K562 (cell line): ENCODE data around the gene NBEAL2. TPM values are rescaled to one million over a fixed set of nuclear protein-coding genes. Genes with fewer than 3 reads are reported as not detected.

Experiments used
- ATAC-seq: fragments of 200-7000 bp; cut with Tn5 transposase; 3 replicates; pipeline ENCODE4 v1.9.1; 2020; ENCODE audit warnings: moderate library complexity
- BruUV-seq: library from RNA; stranded (reverse); fragments of 400-500 nt; replicated peaks from 2 replicates; lab custom pipeline; 2021; lab: Mats Ljungman, UMichigan
- CTCF ChIA-PET: fragments of 300-600 bp; formaldehyde crosslinking; extraction: SDS; loops from one replicate; lab custom pipeline; 2021; ENCODE audit warnings: low intra/inter-chr PET ratio; lab: Yijun Ruan, JAX
- POLR2A ChIA-PET: fragments of 300-600, 350-650 bp; sonication (Branson Sonifier 250); formaldehyde crosslinking; extraction: SDS; loops from one replicate; lab custom pipeline; 2021; ENCODE audit warnings: antibody characterized with exemption, inconsistent platforms; lab: Yijun Ruan, JAX
- DNase-seq, 4 experiments: peaks; one replicate each; pipeline versions ENCODE4 v3.0.0 to v3.0.0-alpha.2; 2011 to 2018; ENCODE audit warnings: low spot score in 3 of 4, mixed read lengths in 3 of 4; ENCODE audit errors: extremely low read depth in 1 of 4
- FAIRE-seq: peaks from 2 replicates; lab custom pipeline; 2011; peaks lifted over from hg19 to GRCh38; lab: Jason Lieb, UNC
- H2AFZ ChIP-seq: 2 replicates; pipeline ENCODE4 v1.6.0; 2011; ENCODE audit warnings: low read depth, low read length, control low read depth, inconsistent platforms
- H3K27ac ChIP-seq: fragments of 200-600 bp; 3 replicates; pipeline ENCODE4 v1.8.0; 2011; ENCODE audit warnings: low read depth, mild to moderate bottlenecking, control low read depth, inconsistent platforms, low read length, moderate library complexity, mixed read lengths; ENCODE audit errors: extremely low read depth
- H3K27me3 ChIP-seq, 2 experiments: fragments of 300-600 bp in 1 of 2; 2 replicates in 1 of 2; 3 replicates in 1 of 2; pipeline versions ENCODE4 v1.6.0 to v1.8.0; 2011; ENCODE audit warnings: inconsistent platforms in 2 of 2, low read length in 2 of 2, mild to moderate bottlenecking in 1 of 2, mixed read lengths in 1 of 2, moderate library complexity in 1 of 2; ENCODE audit not compliant: control insufficient read depth in 2 of 2, insufficient read depth in 2 of 2
- H3K36me3 ChIP-seq: fragments of 300-600 bp; 3 replicates; pipeline ENCODE4 v1.8.0; 2011; ENCODE audit warnings: mild to moderate bottlenecking, low read length, inconsistent platforms; ENCODE audit not compliant: control insufficient read depth, insufficient read depth
- H3K4me1 ChIP-seq, 2 experiments: fragments of 200-600 bp in 1 of 2; replicated peaks in 1 of 2; 2 replicates in 1 of 2; 3 replicates in 1 of 2; pipeline versions ENCODE4 v1.5.1 to v1.8.0; 2011; ENCODE audit warnings: inconsistent platforms in 2 of 2, low read length in 2 of 2, mild to moderate bottlenecking in 1 of 2, mixed read lengths in 1 of 2, moderate library complexity in 1 of 2; ENCODE audit not compliant: control insufficient read depth in 2 of 2, insufficient read depth in 2 of 2
- H3K4me2 ChIP-seq: 2 replicates; pipeline ENCODE4 v1.6.1; 2011; ENCODE audit warnings: low read length, control low read depth, inconsistent platforms, mixed read lengths; ENCODE audit not compliant: insufficient read depth
- H3K4me3 ChIP-seq: fragments of 200-600 bp; sonication (generic), shearing (Covaris generic); 2 replicates; pipeline ENCODE4 v1.5.1; 2016; ENCODE audit warnings: control low read depth, inconsistent platforms
- H3K79me2 ChIP-seq: fragments of 200-600 bp; 3 replicates; pipeline ENCODE4 v1.8.0; 2011; ENCODE audit warnings: low read length, inconsistent platforms; ENCODE audit not compliant: control insufficient read depth, insufficient read depth
- H3K9ac ChIP-seq, 2 experiments: 2 replicates each; pipeline versions ENCODE4 v1.6.0 to v1.6.1; 2011; ENCODE audit warnings: low read depth in 2 of 2, low read length in 2 of 2, control low read depth in 1 of 2, inconsistent platforms in 1 of 2, mild to moderate bottlenecking in 1 of 2, mixed read lengths in 1 of 2; ENCODE audit not compliant: insufficient read depth in 1 of 2
- H3K9me1 ChIP-seq: one replicate; pipeline ENCODE4 v1.6.0; 2011; ENCODE audit warnings: inconsistent platforms, mild to moderate bottlenecking, low read length, moderate library complexity; ENCODE audit not compliant: control insufficient read depth, insufficient read depth
- H3K9me3 ChIP-seq: replicated peaks from 2 replicates; pipeline ENCODE4 v1.5.1; 2011; ENCODE audit warnings: low read depth, low read length, inconsistent platforms; ENCODE audit not compliant: control insufficient read depth, insufficient read depth
- H4K20me1 ChIP-seq: replicated peaks from 2 replicates; pipeline ENCODE4 v1.6.1; 2011; ENCODE audit warnings: low read length, inconsistent platforms, mixed read lengths; ENCODE audit not compliant: control insufficient read depth, insufficient read depth
- CAMTA2 ChIP-seq: fragments of 250-450 bp; sonication (Bioruptor Pico); conservative IDR thresholded peaks from 2 replicates; pipeline ENCODE4 v1.5.1; 2022
- CREBBP ChIP-seq: IDR thresholded peaks from one replicate; pipeline ENCODE4 v1.6.1; 2012; ENCODE audit warnings: low read depth, mild to moderate bottlenecking, control low read depth, inconsistent platforms, low read length
- DIDO1 ChIP-seq: fragments of 450-650 bp; IDR thresholded peaks from 2 replicates; pipeline ENCODE4 v1.6.1; 2016; ENCODE audit warnings: low read depth, missing biosample characterization, missing genetic modification characterization
- ELF4 ChIP-seq: fragments of 450-650 bp; formaldehyde crosslinking; IDR thresholded peaks from 2 replicates; pipeline ENCODE4 v1.4.0; 2022; ENCODE audit warnings: missing genetic modification characterization
- FOXA3 ChIP-seq, 2 experiments: fragments of 450-650 bp in 1 of 2; sonication (generic) in 1 of 2; formaldehyde crosslinking; IDR thresholded peaks in 1 of 2; conservative IDR thresholded peaks in 1 of 2; 2 replicates each; pipeline versions ENCODE4 v1.4.0 to v1.8.0; 2020 to 2022; ENCODE audit warnings: mild to moderate bottlenecking in 2 of 2, missing genetic modification reagents in 1 of 2
- HIVEP1 ChIP-seq: fragments of 250-450 bp; sonication (Bioruptor Pico); IDR thresholded peaks from 2 replicates; pipeline ENCODE4 v1.4.0; 2020; ENCODE audit warnings: mild to moderate bottlenecking
- HNRNPK ChIP-seq: fragments of 200-400 bp; formaldehyde crosslinking; IDR thresholded peaks from one replicate; pipeline ENCODE4 v1.6.1; 2018; ENCODE audit warnings: mild to moderate bottlenecking, low read depth, low read length; ENCODE audit not compliant: poor library complexity, severe bottlenecking
- KDM2B ChIP-seq: fragments of 250-450 bp; sonication (Bioruptor Pico); IDR thresholded peaks from 2 replicates; pipeline ENCODE4 v1.8.0; 2021; ENCODE audit warnings: mild to moderate bottlenecking, moderate library complexity
- PML ChIP-seq: IDR thresholded peaks from 2 replicates; pipeline ENCODE4 v1.6.1; 2012; ENCODE audit warnings: low read length, inconsistent platforms
- POLR2A ChIP-seq: fragments of 450-650 bp; conservative IDR thresholded peaks from 2 replicates; pipeline ENCODE4 v1.6.1; 2016
- SUPT5H ChIP-seq: fragments of 450-650 bp; IDR thresholded peaks from 2 replicates; pipeline ENCODE4 v1.6.1; 2016
- WGBS: fragments of 100-300 bp; shearing (Covaris generic); methylation state at CpG from one replicate; pipeline ENCODE4 v1.1.6; 2016; ENCODE audit warnings: low coverage, mixed read lengths; ENCODE audit not compliant: insufficient coverage; ENCODE audit errors: missing lambda C conversion rate; 5-methylcytosine and 5-hydroxymethylcytosine counted together
- in situ Hi-C: fragments of 300-500 bp; cut with MboI; formaldehyde crosslinking; loops from 4 replicates; pipeline ENCODE4 v1.15.0; 2018; ENCODE audit warnings: inconsistent platforms, mixed read lengths
- intact Hi-C: fragments of 100-400 bp; cut with micrococcal nuclease; formaldehyde crosslinking; loops from 2 replicates; pipeline ENCODE4 v1.14.2; 2022
- polyA plus RNA-seq, 8 experiments: library from polyadenylated mRNA; depleted of rRNA in 4 of 8; stranded (reverse) in 5 of 8; unstranded in 3 of 8; fragments of >200 nt; fragmentation: Nextera tagmentation in 2 of 8; fragmentation: Illumina TruSeq in 1 of 8; extraction: Ambion mirVana in 2 of 8; extraction: Trizol in 1 of 8; gene quantifications; 2 replicates each; pipeline versions ENCODE4 v1.2.1 to v1.2.3, GENCODE V29; 2011 to 2014; ENCODE audit warnings: inconsistent platforms in 1 of 8, missing spikeins in 1 of 8
- total RNA-seq, 7 experiments: library from RNA; depleted of rRNA in 6 of 7; stranded (reverse); fragments of >200 nt in 6 of 7; fragmentation: Illumina TruSeq in 2 of 7; extraction: Trizol in 2 of 7; gene quantifications; 2 replicates each; pipeline versions ENCODE4 v1.2.1 to v1.2.3, GENCODE V29; 2011 to 2021; ENCODE audit warnings: low replicate concordance in 1 of 7
- TF ChIP-seq, protein P1 (sequence below): sonication (generic); formaldehyde crosslinking; IDR thresholded peaks from 2 replicates; pipeline ENCODE4 v1.8.0; 2023; ENCODE audit warnings: mild to moderate bottlenecking, missing genetic modification reagents
- TF ChIP-seq, protein P2 (sequence below): fragments of 450-650 bp; IDR thresholded peaks from 2 replicates; pipeline ENCODE4 v1.6.1; 2016; ENCODE audit warnings: borderline replicate concordance
- TF ChIP-seq, protein P3 (sequence below): fragments of 450-650 bp; IDR thresholded peaks from 2 replicates; pipeline ENCODE4 v1.6.1; 2016; ENCODE audit warnings: missing biosample characterization, missing genetic modification characterization

Gene NBEAL2
- total and polyA plus RNA-seq, 9 of the 15 experiments (the other 6 are each of a cell fraction or from before 2014, with no cell fraction given) = 0.06 to 114 (median 29.6) TPM

DNA sequence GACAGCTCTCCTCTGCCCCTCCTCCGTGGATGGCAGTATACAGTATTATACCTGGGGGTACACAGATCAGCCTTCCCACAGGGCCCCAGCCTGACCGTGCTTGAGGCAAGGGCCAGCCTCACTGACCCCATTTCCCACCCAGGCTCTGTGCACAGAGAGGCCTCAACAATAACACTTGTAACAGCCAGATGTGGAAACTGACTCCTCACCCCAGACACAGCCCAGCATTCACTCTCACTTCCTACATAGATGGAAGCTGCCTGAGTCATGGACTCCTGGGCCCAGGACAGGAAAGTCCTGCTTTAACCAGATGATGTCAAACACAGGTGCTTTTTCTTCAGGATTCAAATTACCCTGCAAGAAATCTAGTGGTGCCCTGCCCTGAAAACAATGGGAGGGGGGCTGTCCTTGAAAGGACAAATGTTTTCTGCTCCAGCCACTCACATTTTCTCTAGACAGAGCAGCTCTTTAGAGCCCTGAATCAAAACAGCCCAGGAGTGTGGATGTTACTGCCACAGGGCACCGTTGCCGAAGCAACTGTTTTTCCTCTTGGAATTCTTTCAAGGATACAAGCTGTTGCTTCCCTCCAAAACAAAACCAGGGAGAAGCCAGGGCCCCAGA, 19.3 kb upstream of the NBEAL2 start (continued):
- TF ChIP-seq ELF4 = no peak
- TF ChIP-seq, protein P1, sequence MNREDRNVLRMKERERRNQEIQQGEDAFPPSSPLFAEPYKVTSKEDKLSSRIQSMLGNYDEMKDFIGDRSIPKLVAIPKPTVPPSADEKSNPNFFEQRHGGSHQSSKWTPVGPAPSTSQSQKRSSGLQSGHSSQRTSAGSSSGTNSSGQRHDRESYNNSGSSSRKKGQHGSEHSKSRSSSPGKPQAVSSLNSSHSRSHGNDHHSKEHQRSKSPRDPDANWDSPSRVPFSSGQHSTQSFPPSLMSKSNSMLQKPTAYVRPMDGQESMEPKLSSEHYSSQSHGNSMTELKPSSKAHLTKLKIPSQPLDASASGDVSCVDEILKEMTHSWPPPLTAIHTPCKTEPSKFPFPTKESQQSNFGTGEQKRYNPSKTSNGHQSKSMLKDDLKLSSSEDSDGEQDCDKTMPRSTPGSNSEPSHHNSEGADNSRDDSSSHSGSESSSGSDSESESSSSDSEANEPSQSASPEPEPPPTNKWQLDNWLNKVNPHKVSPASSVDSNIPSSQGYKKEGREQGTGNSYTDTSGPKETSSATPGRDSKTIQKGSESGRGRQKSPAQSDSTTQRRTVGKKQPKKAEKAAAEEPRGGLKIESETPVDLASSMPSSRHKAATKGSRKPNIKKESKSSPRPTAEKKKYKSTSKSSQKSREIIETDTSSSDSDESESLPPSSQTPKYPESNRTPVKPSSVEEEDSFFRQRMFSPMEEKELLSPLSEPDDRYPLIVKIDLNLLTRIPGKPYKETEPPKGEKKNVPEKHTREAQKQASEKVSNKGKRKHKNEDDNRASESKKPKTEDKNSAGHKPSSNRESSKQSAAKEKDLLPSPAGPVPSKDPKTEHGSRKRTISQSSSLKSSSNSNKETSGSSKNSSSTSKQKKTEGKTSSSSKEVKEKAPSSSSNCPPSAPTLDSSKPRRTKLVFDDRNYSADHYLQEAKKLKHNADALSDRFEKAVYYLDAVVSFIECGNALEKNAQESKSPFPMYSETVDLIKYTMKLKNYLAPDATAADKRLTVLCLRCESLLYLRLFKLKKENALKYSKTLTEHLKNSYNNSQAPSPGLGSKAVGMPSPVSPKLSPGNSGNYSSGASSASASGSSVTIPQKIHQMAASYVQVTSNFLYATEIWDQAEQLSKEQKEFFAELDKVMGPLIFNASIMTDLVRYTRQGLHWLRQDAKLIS (CRISPR knock-in tag) = no peak
- TF ChIP-seq FOXA3 (CRISPR knock-in tag; conservative IDR thresholded peaks at IDR 0.05 in 1 of 2, IDR thresholded peaks at IDR 0.05 in 1 of 2) = no peak
- TF ChIP-seq CAMTA2 = no peak
- no peak for TF ChIP-seq DIDO1 (tag)
- no peak for TF ChIP-seq PML

DNA sequence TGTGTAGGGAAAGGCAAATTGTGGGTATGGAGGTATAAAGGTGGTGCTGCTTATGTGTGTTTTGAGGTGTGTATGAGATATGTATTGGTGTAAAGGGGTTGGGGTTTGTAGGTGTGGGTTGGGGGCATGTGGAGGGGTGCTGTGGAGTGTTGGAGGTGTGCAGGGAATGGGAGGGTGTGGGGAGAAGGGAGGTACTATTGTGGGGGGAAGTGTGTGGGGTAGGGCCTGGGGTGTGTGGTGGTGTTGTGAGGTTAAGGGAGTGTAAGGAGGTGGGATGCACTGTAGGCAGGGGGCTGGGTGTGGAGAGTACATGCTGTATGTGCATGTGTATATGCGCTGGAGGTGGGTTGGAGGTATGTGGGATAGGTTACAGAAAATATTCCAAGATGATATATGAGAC, 18.6 kb upstream of the NBEAL2 start:
- no peak for FAIRE-seq
- ATAC-seq = no peak
- no peaks in the 10 kb centered on the region for H3K27me3 ChIP-seq
- H3K9ac ChIP-seq = peak overlapping the region in 1 of 2 experiments; percentile 15; a peak in 2 of 4 replicates
- WGBS = 86% methylated on average over 1 of the region's 1 CpG
- peak overlapping the region; percentile 13; the same call in 1 of the 3 replicates for H3K27ac ChIP-seq
- H3K79me2 ChIP-seq = peaks cover 86% of the 10 kb centered on the region
- H3K4me2 ChIP-seq = no peak overlapping the region
- in situ Hi-C loops = no loop called here
- H3K36me3 ChIP-seq = peaks cover 68% of the 10 kb centered on the region
- DNase-seq = no peak
- no peaks in the 10 kb centered on the region for H3K9me3 ChIP-seq
- peaks cover 19% of the 10 kb centered on the region for H3K9me1 ChIP-seq
- intact Hi-C loops = no loop called here
- H3K4me1 ChIP-seq = peaks cover 19 to 43% of the 10 kb centered on the region in 2 experiments; a peak in 4 of 5 replicates
- H3K4me3 ChIP-seq = no peak overlapping the region
- BruUV-seq = no TSS peak
- CTCF ChIA-PET = no interaction called here
- H2AFZ ChIP-seq = no peak overlapping the region
- 0 out of 2 replicates have a peak, but pooled peaks have one; percentile 26 for TF ChIP-seq POLR2A
- TF ChIP-seq SUPT5H = peak; percentile 52
- no peak for TF ChIP-seq KDM2B (CRISPR knock-in tag)
- TF ChIP-seq, protein P2, sequence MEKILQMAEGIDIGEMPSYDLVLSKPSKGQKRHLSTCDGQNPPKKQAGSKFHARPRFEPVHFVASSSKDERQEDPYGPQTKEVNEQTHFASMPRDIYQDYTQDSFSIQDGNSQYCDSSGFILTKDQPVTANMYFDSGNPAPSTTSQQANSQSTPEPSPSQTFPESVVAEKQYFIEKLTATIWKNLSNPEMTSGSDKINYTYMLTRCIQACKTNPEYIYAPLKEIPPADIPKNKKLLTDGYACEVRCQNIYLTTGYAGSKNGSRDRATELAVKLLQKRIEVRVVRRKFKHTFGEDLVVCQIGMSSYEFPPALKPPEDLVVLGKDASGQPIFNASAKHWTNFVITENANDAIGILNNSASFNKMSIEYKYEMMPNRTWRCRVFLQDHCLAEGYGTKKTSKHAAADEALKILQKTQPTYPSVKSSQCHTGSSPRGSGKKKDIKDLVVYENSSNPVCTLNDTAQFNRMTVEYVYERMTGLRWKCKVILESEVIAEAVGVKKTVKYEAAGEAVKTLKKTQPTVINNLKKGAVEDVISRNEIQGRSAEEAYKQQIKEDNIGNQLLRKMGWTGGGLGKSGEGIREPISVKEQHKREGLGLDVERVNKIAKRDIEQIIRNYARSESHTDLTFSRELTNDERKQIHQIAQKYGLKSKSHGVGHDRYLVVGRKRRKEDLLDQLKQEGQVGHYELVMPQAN = no peak
- TF ChIP-seq, protein P3, sequence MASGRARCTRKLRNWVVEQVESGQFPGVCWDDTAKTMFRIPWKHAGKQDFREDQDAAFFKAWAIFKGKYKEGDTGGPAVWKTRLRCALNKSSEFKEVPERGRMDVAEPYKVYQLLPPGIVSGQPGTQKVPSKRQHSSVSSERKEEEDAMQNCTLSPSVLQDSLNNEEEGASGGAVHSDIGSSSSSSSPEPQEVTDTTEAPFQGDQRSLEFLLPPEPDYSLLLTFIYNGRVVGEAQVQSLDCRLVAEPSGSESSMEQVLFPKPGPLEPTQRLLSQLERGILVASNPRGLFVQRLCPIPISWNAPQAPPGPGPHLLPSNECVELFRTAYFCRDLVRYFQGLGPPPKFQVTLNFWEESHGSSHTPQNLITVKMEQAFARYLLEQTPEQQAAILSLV (tag) = no peak
- no peak for TF ChIP-seq HNRNPK
- TF ChIP-seq CREBBP = peak; percentile 14
- TF ChIP-seq HIVEP1 (CRISPR knock-in tag) = no peak
- POLR2A ChIA-PET = interaction anchor here (1.2 to 5.7 kb wide), 2 partner anchors 8 to 12 kb away, joined by 6 to 55 read pairs; no protein-coding TSS in a partner anchor
- H4K20me1 ChIP-seq = peaks cover 68% of the 10 kb centered on the region
